Stromal cell of bone marrow (primary cell): Measurements from ENCODE around the gene TOMT.
"Not testable (repeated sequence)": the region's sequence is repeated elsewhere in the genome, so short reads cannot be mapped to it uniquely, and the experiment has no call there.

Experiments
- DNase-seq: peaks from one replicate; pipeline ENCODE4 v3.0.0-alpha.2; 2012; ENCODE audit warnings: low read depth

TOMT gene

DNA sequence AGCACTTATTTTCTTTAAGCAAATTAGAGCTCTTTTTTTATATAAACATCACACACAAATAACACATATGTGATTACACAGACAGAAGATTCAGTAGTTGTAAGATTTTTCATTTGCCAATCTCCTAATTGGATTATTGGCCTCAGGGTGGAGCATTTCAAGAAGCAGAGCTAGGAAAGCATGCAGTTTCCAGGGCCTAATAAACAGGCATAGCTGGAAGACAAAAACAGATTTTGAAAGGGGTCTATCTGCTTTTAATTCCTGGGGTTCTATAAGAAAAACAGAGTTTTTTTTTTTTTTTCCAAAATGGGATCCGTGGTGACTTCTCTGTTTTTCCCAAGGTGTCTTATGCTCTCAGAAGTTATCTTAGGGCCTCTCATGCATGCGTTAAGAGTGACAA is 22.2 kb downstream of the TOMT start:
- no peak for DNase-seq

DNA sequence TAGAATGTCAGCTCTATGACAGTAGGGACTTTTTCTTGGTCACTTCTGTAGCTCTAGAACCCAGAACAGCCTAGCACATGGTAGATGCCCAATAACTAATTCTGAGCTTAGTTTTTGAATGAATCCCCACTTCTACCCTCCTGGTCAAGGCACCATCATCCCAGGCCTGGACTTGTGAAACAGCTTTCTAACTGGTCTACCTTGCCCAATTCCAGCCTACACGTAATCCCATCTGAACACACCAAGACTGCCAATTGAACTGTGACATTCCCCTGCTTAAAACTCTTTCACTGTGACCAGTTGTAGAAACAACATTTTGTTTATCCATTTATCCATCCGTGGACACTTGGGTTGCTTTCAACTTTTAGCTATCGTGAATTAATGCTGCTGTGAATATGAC is 23.7 kb downstream of the TOMT start:
- DNase-seq = no peak

DNA sequence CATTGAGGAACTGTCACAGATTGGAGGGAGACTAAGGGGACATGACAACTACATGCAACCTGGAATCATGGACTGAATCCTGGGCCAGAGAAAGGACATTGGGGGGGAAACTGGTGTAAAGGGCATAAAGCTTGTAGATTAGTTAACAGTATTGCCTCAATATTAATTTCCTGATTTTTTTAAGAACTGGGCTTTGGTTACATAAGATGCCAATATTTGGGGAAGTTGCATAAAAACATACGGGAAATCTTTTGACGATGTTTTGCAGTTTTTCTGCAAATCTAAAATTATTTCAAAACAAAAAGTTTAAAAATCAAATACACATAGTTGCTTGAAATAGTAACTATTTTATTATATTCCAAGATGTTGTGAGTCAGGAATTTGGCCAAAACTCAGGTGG is 26.9 kb downstream of the TOMT start:
- no peak for DNase-seq

DNA sequence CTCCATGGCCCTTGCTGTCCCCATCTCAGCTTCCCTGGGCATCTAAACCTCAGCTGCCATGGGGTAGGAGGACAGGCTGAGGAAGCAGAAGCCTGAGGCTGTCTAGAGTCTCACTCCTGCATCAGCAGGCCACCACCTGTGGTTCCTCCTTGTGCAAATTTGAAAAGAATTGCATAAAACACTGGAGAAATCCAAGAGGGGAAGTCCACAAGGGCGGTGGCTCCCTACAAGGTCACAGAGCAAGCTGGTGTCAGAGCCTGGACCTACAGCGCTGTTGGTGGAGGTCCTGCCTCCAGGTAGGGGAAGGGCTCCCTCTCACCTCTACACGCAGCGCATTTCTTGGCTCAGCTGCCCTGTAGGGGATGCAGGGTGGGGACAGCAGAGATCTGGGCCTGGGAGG is 29.7 kb downstream of the TOMT start, which contains the start of gene FOLR3:
Gene FOLR3, plus strand, starts transcription at position 253 of the 400 bp plus-strand sequence. CDS start 228 bp downstream, outside the sequence.
- not testable (repeated sequence) for DNase-seq

DNA sequence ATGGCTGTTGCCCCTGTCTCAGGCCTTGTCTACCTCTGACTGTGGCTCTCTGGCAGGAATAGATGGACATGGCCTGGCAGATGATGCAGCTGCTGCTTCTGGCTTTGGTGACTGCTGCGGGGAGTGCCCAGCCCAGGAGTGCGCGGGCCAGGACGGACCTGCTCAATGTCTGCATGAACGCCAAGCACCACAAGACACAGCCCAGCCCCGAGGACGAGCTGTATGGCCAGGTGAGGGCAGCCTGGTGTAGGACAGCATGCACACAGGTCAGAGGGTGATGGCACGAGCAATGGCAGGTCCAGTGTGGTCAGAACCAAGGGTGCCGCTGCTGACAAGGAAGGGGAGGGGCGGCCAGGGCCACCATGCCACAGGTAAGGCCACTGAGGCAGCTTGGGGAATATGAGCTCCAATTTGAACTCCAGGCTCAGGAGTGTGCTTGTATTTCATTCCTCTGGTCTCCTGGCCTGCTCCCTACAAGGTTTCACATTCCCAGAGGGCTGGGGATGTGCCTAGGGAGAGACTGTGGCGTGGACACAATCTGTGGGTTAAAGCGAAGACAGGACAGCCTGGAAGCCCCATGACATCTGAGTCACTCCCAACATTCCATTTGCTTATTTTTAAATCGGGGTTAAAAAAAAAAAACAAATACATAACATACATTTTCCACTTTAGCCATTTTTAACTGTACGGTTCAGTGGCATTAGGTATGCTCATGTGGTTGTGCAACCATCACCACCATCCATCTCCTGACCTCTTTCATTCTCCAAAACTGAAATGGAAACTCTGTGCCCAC is 30.4 kb downstream of the TOMT start:
- no peak for DNase-seq

DNA sequence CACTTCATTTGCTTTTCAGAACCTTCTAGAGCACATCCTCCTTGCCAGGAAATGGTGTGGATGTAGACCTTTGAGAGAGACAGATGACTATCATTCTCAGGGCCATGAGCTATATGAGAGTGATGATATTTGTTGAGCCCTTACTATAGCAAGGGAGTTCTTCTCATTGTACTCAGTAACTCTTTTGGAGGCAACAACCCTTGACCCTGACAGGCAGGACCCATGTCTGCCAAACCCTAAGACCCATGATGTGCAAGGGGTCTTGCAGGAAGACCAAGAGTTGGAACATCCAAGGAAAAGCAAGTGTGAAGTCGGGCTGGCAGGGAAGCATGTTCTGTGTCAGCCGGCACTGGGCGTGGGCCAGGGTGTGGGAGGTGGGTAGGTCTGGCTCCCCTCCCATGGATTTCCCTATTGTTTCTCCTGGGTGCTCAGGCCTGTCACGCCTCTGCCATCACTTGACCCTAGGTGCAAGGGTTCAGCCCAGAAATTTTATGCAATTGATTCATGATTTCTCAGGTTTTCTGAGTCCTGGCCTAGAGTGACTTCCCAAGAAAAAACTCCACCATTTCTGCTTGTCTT is 31.0 kb downstream of the TOMT start:
- DNase-seq = no peak

DNA sequence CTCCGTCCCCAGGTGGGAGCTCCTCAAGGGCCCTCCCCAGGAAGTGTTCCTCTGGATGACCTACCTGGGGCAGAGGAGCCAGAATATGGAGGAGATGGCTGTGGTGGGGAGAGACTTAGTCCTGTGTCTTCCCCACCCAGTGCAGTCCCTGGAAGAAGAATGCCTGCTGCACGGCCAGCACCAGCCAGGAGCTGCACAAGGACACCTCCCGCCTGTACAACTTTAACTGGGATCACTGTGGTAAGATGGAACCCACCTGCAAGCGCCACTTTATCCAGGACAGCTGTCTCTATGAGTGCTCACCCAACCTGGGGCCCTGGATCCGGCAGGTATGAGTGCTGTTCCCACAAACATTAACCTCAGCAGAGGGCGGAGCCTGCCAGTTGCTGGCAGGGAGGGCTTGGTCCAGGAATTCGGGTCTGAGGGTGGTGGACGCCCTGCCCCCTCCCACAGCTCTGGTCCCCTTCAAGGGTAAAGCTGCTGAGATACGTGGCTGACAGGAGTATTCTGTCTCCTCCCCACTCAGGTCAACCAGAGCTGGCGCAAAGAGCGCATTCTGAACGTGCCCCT is 33.2 kb downstream of the TOMT start:
- DNase-seq = no peak

DNA sequence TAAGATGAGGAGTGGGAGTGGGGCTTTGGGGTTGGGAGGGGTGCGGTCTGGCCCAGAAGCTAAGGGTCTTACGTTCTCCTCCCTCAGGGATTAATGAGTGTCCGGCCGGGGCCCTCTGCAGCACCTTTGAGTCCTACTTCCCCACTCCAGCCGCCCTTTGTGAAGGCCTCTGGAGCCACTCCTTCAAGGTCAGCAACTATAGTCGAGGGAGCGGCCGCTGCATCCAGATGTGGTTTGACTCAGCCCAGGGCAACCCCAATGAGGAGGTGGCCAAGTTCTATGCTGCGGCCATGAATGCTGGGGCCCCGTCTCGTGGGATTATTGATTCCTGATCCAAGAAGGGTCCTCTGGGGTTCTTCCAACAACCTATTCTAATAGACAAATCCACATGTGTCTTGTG is 33.8 kb downstream of the TOMT start:
- no peak for DNase-seq

DNA sequence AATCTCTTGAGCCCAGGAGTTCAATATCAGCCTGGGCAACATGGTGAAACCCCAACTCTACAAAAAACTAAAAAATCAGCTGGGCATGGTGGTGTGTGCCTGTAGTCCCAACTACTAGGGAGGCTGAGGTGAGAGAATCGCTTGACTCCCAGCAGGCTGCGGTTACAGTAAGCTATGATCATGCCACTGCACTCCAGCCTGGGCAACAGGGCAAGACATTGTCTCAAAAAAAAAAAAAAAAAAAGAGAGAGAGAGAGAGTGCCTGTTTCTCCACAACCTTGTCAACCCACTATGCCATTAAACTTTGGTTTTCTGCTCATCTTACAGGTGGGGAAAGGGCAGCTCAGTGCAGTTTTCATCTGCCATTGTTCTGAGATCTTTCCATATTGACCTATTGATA is 34.9 kb downstream of the TOMT start:
- DNase-seq = no peak

DNA sequence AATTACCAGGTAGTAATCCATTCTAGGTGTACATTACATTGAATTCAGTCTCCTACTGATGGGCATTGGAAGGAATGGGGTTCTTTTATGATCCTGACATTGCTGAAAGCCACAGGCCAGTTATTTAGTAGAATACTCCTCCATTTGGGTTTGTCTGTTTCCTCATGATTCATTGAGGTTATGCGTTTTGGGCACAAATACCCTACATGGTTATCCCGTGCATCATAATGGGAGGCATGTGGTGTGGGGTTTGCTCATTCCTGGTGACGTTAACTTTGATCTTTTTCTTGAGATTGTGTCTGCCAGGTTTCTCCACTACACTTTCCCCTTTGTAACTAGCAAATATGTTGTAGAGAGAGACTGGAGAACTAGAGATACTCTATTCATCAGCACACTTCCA is 35.3 kb downstream of the TOMT start:
- peak; percentile 86 for DNase-seq

DNA sequence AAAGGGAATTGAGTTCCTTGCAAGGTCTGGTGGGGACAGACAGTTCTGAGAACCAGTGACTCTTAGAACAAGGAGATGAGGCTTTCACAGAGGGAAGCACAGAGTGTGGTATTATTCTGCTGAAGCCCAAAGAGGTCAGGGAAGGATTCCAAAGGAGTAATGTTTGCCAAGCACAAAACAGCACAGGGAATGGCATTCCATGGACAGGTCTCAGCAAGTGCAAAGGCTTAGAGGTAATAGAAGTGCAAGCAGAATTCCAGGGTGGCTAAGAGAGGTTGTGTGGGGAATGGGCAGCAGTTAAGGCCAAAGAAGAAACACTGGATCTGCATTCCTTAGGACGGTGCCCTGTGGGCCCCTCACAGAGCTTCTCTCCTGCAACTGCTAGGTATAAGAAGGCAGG is 36.4 kb downstream of the TOMT start:
- peak; percentile 11 for DNase-seq

DNA sequence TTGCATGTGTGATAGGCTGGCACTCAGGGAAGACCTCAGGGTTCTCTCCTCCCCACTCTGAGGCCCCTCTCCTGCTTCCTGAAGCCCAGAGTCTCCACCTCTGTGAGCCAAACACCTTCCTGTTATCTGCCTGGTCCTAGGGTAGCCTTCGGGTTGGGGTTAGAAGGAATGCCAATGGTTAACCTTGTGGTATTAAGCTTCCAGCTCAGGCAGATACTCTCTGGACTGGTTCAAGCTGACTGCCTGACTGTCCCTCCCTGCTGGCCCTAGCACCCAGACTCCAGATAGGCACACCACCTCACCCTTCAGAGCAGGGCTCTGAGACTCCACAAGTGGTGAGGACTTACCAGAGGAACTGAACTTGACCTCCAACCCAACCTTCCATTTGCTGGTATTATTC is 36.8 kb downstream of the TOMT start:
- not testable (repeated sequence) for DNase-seq

DNA sequence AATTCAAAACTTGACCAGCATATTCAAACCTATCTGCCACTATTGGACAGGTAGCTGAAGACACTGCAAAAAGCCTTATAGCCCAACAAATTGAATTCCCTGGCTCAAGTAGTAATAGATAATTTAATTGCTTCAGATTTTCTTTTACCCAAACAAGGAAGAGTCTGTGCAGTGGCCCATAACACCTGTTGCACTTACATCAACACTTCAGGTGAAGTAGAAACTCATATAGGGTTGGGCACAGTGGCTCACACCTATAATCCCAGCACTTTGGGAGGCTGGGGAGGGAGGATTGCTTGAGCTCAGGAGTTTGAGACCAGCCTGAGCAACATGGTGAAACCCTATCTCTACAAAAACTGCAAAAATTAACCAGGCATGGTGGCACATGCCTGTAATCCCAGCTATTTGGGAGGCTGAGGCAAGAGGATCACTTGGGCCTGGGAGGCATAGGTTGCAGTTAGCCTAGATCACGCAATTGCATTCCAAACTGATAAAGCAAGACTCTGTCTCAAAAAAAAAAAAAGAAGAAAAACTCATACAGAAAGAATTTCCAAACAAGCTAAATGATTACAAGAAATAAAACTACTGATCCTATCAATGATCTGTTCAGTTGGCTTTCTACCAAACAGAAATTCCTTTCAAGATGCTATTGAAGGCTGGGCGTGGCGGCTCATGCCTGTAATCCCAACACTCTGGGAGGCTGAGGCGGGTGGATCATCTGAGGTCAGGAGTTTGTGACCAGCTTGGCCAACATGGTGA is 39.3 kb downstream of the TOMT start:
- DNase-seq = peak; percentile 16

DNA sequence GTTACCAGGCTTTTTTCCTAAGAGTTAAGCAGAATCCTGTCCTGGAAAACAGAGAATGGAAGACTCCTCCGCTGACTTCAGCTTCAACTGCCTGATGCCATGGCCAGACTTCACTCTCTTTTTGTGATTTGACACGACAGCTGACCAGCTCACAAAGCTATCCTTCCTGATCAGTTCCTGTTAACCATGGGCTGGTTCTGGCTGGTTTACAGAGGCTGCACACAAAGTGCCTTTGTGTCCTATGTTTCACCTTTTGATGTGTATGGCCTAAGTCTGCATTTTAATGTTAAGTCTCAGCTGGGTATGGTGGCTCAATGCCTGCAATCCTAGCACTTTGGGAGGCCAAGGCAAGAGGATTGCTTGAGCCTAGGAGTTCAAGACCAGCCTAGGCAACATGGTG is 40.9 kb downstream of the TOMT start:
- no peak for DNase-seq

DNA sequence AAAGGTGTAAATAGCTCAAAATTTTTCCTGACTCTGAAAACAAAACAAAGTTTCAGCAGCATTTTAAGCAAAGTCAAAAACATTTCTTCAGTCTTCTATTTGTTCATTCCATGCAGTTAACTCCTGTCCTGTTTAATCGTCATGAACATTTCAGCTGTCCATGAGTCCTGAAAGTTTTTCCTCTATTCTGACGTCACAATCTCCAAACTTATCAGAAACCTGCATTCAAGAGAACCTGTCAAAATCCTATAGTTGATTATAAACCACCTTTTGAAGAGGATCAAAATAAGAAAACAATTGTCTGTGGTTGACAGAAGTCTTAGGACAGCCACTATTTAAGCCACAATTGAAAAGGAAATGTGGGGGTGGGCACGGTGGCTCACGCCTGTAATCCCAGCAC is 45.2 kb downstream of the TOMT start:
- DNase-seq = no peak

DNA sequence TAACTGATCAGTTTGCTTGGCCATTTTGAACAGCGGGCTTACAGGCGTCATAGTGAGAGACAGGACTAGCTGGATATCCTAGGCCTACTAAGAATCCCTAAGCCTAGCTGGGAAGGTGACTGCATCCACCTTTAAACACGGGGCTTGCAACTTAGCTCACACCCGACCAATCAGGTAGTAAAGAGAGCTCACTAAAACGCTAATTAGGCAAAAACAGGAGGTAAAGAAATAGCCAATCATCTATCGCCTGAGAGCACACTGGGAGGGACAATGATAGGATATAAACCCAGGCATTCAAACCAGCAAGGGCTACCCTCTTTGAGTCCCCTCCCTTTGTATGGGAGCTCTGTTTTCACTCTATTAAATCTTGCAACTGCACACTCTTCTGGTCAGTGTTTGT is 48.1 kb downstream of the TOMT start:
- DNase-seq = not testable (repeated sequence)

DNA sequence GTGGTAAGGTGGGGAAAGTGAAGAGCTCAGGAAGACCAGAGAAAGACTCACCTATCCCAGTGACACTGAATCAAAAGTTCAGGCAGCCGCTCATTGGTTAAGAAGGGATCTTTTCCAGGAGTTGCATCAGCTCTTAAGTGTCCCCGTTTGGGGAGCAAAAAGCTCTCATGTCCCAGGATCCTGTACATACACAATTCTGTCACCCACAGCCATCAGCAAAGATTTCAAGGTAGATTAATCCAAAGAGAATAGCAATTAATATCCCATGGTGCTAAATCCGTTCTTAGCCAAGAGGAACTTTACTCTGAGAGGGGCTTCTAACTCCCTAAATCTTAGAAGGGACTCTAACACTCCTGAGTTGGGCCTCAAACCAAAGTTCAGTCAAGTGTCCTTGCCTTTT is 49.1 kb downstream of the TOMT start:
- no peak for DNase-seq

DNA sequence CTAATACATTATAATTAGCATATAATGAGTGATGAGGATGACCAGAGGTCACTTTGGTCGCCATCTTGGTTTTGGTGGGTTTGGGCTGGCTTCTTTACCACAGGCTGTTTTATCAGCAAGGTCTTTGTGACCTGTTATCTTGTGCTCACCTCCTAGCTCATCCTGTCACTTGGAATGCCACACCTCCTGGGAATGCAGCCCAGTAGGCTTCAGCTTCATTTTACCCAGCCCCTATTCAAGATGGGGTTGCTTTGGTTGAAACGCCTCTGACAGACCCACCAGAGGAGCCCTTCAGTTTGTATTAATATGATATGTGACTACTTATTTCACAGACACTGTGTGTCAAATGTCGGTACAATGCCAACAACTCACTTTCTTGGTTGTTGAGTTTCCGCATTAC is 50.0 kb downstream of the TOMT start:
- DNase-seq = no peak

DNA sequence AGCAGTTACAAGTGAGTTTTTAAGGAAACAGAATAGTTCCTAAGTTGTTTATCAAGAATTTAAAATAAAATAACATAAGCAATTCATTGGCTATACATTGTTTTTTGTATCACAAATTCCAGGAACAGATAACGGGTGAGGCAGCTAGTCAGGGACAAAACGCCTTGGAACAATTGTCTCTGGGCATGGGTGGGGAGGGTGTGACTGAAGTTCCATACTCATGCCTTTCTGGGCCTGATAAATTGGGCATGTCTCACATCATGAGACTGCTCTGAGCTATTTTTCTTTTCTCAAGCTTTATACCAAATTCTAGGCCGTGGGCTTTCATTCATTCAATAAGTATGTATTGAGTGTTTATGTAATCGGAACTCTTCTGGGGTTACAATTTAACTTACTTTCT is 51.4 kb downstream of the TOMT start:
- no peak for DNase-seq
